NCI-H226 (cell line): Measurements from ENCODE around the gene GLOD5.
A peak's percentile ranks its signal among the peaks of the same experiment; 100 is the strongest.

ENCODE experiments used
- DNase-seq: peaks from one replicate; pipeline ENCODE4 v3.0.0-alpha.2; 2015

GLOD5 gene

GRCh38 chrX:48761674-48762471, at the start of gene GLOD5:
TSS of gene GLOD5 (plus strand) at chrX:48761747. CDS start at chrX:48761791, 44 bp downstream.
- DNase-seq, result peak; percentile 2

- no peak for DNase-seq
Observed at GRCh38 chrX:48711929-48712505, 49.5 kb upstream of the GLOD5 start.

- no peak for DNase-seq
Observed at GRCh38 chrX:48713847-48714246, 47.7 kb upstream of the GLOD5 start.

GRCh38 chrX:48714573-48714972, 47.0 kb upstream of the GLOD5 start:
- no peak for DNase-seq

GRCh38 chrX:48715072-48715471, 46.5 kb upstream of the GLOD5 start:
- no peak for DNase-seq

- DNase-seq, result no peak
Observed at GRCh38 chrX:48715876-48716502, 45.6 kb upstream of the GLOD5 start.

GRCh38 chrX:48719958-48720357, 41.6 kb upstream of the GLOD5 start:
- no peak for DNase-seq

- DNase-seq, result no peak
Observed at GRCh38 chrX:48720577-48721250, 40.8 kb upstream of the GLOD5 start.

- DNase-seq, result no peak
Observed at GRCh38 chrX:48721916-48722315, 39.6 kb upstream of the GLOD5 start.

- no peak for DNase-seq
Observed at GRCh38 chrX:48726596-48726995, 35.0 kb upstream of the GLOD5 start.

GRCh38 chrX:48728653-48729052, 32.9 kb upstream of the GLOD5 start:
- no peak for DNase-seq

GRCh38 chrX:48736303-48736702, 25.2 kb upstream of the GLOD5 start:
- no peak for DNase-seq

GRCh38 chrX:48736878-48737212, 24.7 kb upstream of the GLOD5 start:
- DNase-seq, result no peak

- peak; percentile 92 for DNase-seq
Observed at GRCh38 chrX:48737213-48737938, 24.2 kb upstream of the GLOD5 start.

GRCh38 chrX:48737940-48738339, 23.6 kb upstream of the GLOD5 start:
- DNase-seq, result no peak

GRCh38 chrX:48741834-48742233, 19.7 kb upstream of the GLOD5 start:
- no peak for DNase-seq

GRCh38 chrX:48745222-48745621, 16.3 kb upstream of the GLOD5 start:
- DNase-seq, result no peak

GRCh38 chrX:48747415-48748016, 14.0 kb upstream of the GLOD5 start:
- no peak for DNase-seq

GRCh38 chrX:48749182-48749581, 12.4 kb upstream of the GLOD5 start:
- DNase-seq, result no peak

- DNase-seq, result no peak
Observed at GRCh38 chrX:48751343-48751742, 10.2 kb upstream of the GLOD5 start.

- DNase-seq, result no peak
Observed at GRCh38 chrX:48752498-48752897, 9.0 kb upstream of the GLOD5 start.

GRCh38 chrX:48753708-48754228, 7.8 kb upstream of the GLOD5 start:
- DNase-seq, result no peak
